GM18861 (cell line): ENCODE results near the gene COIL.
"Not testable (repeated sequence)": the region's sequence is repeated elsewhere in the genome, so short reads cannot be mapped to it uniquely, and the experiment has no call there.

ENCODE experiments used
- ATAC-seq: cut with Tn5 transposase; IDR thresholded peaks from one replicate; pipeline ENCODE4 v1.9.1; 2021; ENCODE audit not compliant: unreplicated experiment

Gene COIL

GRCh38 chr17:56960596-56961538, at the start of gene COIL:
Gene COIL (minus strand): TSS chr17:56961050. CDS start chr17:56961019, 31 bp downstream.
- peak; percentile 89 for ATAC-seq

GRCh38 chr17:57010487-57010886, 49.6 kb upstream of the COIL start:
- ATAC-seq = no peak

GRCh38 chr17:57009737-57010445, 49.0 kb upstream of the COIL start:
- ATAC-seq = peak; percentile 50

GRCh38 chr17:57008958-57009357, 48.1 kb upstream of the COIL start:
- no peak for ATAC-seq

GRCh38 chr17:57006040-57006439, 45.2 kb upstream of the COIL start:
- no peak for ATAC-seq

GRCh38 chr17:57004944-57005579, 44.2 kb upstream of the COIL start:
- peak; percentile 82 for ATAC-seq

- ATAC-seq = no peak
Observed at GRCh38 chr17:57002904-57003303, 42.1 kb upstream of the COIL start.

GRCh38 chr17:57001541-57001940, 40.7 kb upstream of the COIL start:
- no peak for ATAC-seq

GRCh38 chr17:56997313-56997712, 36.5 kb upstream of the COIL start:
- no peak for ATAC-seq

- no peak for ATAC-seq
Observed at GRCh38 chr17:56995766-56996165, 34.9 kb upstream of the COIL start.

GRCh38 chr17:56994009-56994792, 33.4 kb upstream of the COIL start:
- ATAC-seq = no peak

GRCh38 chr17:56992364-56992763, 31.5 kb upstream of the COIL start:
- ATAC-seq = no peak

- no peak for ATAC-seq
Observed at GRCh38 chr17:56988901-56989572, 28.2 kb upstream of the COIL start.

GRCh38 chr17:56987283-56987834, 26.5 kb upstream of the COIL start:
- no peak for ATAC-seq

GRCh38 chr17:56985371-56986162, 24.7 kb upstream of the COIL start:
- no peak for ATAC-seq

- no peak for ATAC-seq
Observed at GRCh38 chr17:56983366-56983765, 22.5 kb upstream of the COIL start.

- ATAC-seq = no peak
Observed at GRCh38 chr17:56982312-56982711, 21.5 kb upstream of the COIL start.

- ATAC-seq = not testable (repeated sequence)
Observed at GRCh38 chr17:56980526-56980925, 19.7 kb upstream of the COIL start.

- ATAC-seq = no peak
Observed at GRCh38 chr17:56979091-56979480, 18.2 kb upstream of the COIL start.
